Brain microvascular endothelial cell (primary cell): Measurements from ENCODE around the gene LENEP.

Source experiments
- DNase-seq: peaks from one replicate; pipeline ENCODE4 v3.0.0-alpha.2; 2020
- H3K27ac ChIP-seq: fragments of 250-450 bp; sonication (Bioruptor Pico); 2 replicates; pipeline ENCODE4 v1.5.1; 2020; ENCODE audit warnings: mild to moderate bottlenecking, moderate library complexity
- H3K27me3 ChIP-seq: fragments of 250-450 bp; sonication (Bioruptor Pico); replicated peaks from 2 replicates; pipeline ENCODE4 v1.5.1; 2020; ENCODE audit warnings: mild to moderate bottlenecking
- H3K36me3 ChIP-seq: fragments of 250-450 bp; sonication (Bioruptor Pico); replicated peaks from 2 replicates; pipeline ENCODE4 v1.5.1; 2020; ENCODE audit warnings: mild to moderate bottlenecking
- H3K4me3 ChIP-seq: 2 replicates; pipeline ENCODE4 v1.5.1; 2011; ENCODE audit warnings: low read depth, mild to moderate bottlenecking, control low read depth, low read length, moderate library complexity
- CTCF ChIP-seq: IDR thresholded peaks from 2 replicates; pipeline ENCODE4 v1.5.1; 2011; ENCODE audit warnings: low read depth, mild to moderate bottlenecking, moderate library complexity, low read length, control low read depth, inconsistent platforms; ENCODE audit errors: missing control alignments
- in situ Hi-C: cut with HindIII; loops from 2 replicates; pipeline ENCODE4 v1.10.0; 2017; ENCODE audit warnings: low sequenced_read_pairs, low pct_ligation_motif_present

LENEP gene

GRCh38 chr1:154948079-154948478 is 45.3 kb upstream of the LENEP start:
- no peak overlapping the region for H3K4me3 ChIP-seq
- H3K27ac ChIP-seq: no peak overlapping the region
- no peak for TF ChIP-seq CTCF
- DNase-seq: no peak
- in situ Hi-C loops: no loop called here
- H3K27me3 ChIP-seq: no peaks in the 10 kb centered on the region
- peaks cover 5% of the 10 kb centered on the region for H3K36me3 ChIP-seq

- Histone ChIP-seq H3K27me3 (no peaks in the 10 kb centered on the region), H3K4me3 (no peak overlapping the region), H3K36me3 (peaks cover 5% of the 10 kb centered on the region), H3K27ac (no peak overlapping the region)
- no peak for DNase-seq
- no peak for TF ChIP-seq CTCF
- in situ Hi-C loops: no loop called here
Observed at GRCh38 chr1:154951901-154952657, 41.3 kb upstream of the LENEP start.

- no peak for TF ChIP-seq CTCF
- no peaks in the 10 kb centered on the region for H3K27me3 ChIP-seq
- H3K27ac ChIP-seq: no peak overlapping the region
- in situ Hi-C loops: no loop called here
- no peak for DNase-seq
- H3K4me3 ChIP-seq: no peak overlapping the region
- H3K36me3 ChIP-seq: no peaks in the 10 kb centered on the region
Observed at GRCh38 chr1:154952664-154953063, 40.7 kb upstream of the LENEP start.

GRCh38 chr1:154953611-154954038 is 39.8 kb upstream of the LENEP start:
- H3K36me3 ChIP-seq: no peaks in the 10 kb centered on the region
- no peak for TF ChIP-seq CTCF
- in situ Hi-C loops: no loop called here
- no peak overlapping the region for H3K27ac ChIP-seq
- no peaks in the 10 kb centered on the region for H3K27me3 ChIP-seq
- no peak overlapping the region for H3K4me3 ChIP-seq
- DNase-seq: no peak

- DNase-seq: no peak
- no peak for TF ChIP-seq CTCF
- H3K4me3 ChIP-seq: no peak overlapping the region
- no peak overlapping the region for H3K27ac ChIP-seq
- in situ Hi-C loops: no loop called here
- H3K27me3 ChIP-seq: no peaks in the 10 kb centered on the region
- no peaks in the 10 kb centered on the region for H3K36me3 ChIP-seq
Observed at GRCh38 chr1:154954541-154954940, 38.8 kb upstream of the LENEP start.
